Stimulated activated memory B cell treated with anti-CD40 and anti-IgM and Interleukin-4, amounts not matched to agents 10 μg/mL and 1 μg/mL and 100 μg/mL, for 72 hours (primary cell): Measurements from ENCODE around the gene ANKRD28.
"Not testable (repeated sequence)": the region's sequence is repeated elsewhere in the genome, so short reads cannot be mapped to it uniquely, and the experiment has no call there.

ENCODE experiments used
- ATAC-seq: fragments of 150-1000 bp; cut with Tn5 transposase; 2 replicates; pipeline ENCODE4 v1.10.0; 2021
- H3K27ac Mint-ChIP-seq: one replicate; pipeline ENCODE4 v1.8.0; 2022; ENCODE audit warnings: mild to moderate bottlenecking, mixed read lengths
- H3K27me3 Mint-ChIP-seq: one replicate; pipeline ENCODE4 v1.8.0; 2022; ENCODE audit warnings: mixed read lengths
- H3K36me3 Mint-ChIP-seq: one replicate; pipeline ENCODE4 v1.8.0; 2022; ENCODE audit warnings: mixed read lengths
- H3K4me1 Mint-ChIP-seq: one replicate; pipeline ENCODE4 v1.8.0; 2022; ENCODE audit warnings: mixed read lengths
- H3K4me3 Mint-ChIP-seq: one replicate; pipeline ENCODE4 v1.8.0; 2022; ENCODE audit warnings: mild to moderate bottlenecking, moderate library complexity, mixed read lengths
- H3K9me3 Mint-ChIP-seq: one replicate; pipeline ENCODE4 v1.8.0; 2022; ENCODE audit warnings: mixed read lengths

Gene ANKRD28

DNA sequence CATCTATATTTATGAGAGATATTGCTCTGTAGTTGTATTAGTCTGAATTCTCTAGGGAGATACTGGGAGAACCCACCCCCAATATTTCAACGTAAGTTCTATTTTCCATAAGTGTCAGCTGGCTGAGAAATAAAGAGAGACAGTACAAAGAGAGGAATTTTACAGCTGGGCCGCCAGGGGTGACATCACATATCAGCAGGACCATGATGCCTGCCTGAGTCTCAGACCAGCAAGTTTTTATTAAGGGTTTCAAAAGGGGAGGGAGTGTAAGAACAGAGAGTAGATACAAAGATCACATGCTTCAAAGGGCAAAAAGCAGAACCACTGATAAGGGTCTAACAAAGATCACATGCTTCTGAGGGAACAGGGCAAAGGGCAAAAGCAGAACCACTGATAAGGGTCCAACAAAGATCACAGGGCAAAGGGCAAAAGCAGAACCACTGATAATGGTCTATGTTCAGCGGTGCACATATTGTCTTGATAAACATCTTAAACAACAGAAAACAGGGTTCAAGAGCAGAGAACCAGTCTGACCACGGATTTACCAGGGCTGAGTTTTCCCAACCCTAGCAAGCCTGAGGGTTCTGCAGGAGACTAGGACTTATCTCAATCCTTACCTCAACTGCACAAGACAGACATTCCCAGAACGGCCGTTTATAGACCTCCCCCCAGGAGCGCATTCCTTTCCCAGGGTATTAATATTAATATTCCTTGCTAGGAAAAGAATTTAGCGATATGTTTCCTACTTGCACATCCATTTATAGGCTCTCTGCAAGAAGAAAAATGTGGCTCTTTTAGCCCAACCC lies 177.9 kb downstream of the ANKRD28 start:
- not testable (repeated sequence) for H3K4me3 Mint-ChIP-seq, H3K27me3 Mint-ChIP-seq, H3K27ac Mint-ChIP-seq, ATAC-seq
- Mint-ChIP-seq H3K36me3 (peaks cover 68% of the 10 kb centered on the region), H3K4me1 (peaks cover 16% of the 10 kb centered on the region), H3K9me3 (peaks cover 23% of the 10 kb centered on the region)
